HEK293 (cell line): ENCODE results near the gene EPN2.
A peak's percentile ranks its signal among the peaks of the same experiment; 100 is the strongest.

Source experiments
- CTCF ChIA-PET: fragments of 350-600 bp; formaldehyde crosslinking; extraction: SDS; loops from one replicate; lab custom pipeline; 2021; ENCODE audit warnings: antibody characterized with exemption; lab: Yijun Ruan, JAX
- POLR2A ChIA-PET: fragments of 300-600 bp; formaldehyde crosslinking; extraction: SDS; loops from one replicate; lab custom pipeline; 2020; ENCODE audit warnings: antibody characterized with exemption, inconsistent platforms; lab: Yijun Ruan, JAX
- H3K27ac ChIP-seq: fragments of 200-500 bp; sonication (Bioruptor generic); 2 replicates; pipeline ENCODE4 v1.5.1; 2014; ENCODE audit warnings: low read depth, low read length, control low read depth, inconsistent platforms; ENCODE audit errors: extremely low read depth
- H3K36me3 ChIP-seq, 2 experiments: fragments of 200-500 bp in 1 of 2; sonication (Bioruptor generic) in 1 of 2; 1 replicate in 1 of 2; 2 replicates in 1 of 2; pipeline ENCODE4 v1.5.1; 2014 to 2017; ENCODE audit warnings: inconsistent platforms in 2 of 2, low read length in 2 of 2; ENCODE audit not compliant: control insufficient read depth in 2 of 2, insufficient read depth in 1 of 2
- H3K4me1 ChIP-seq: fragments of 200-500 bp; sonication (Bioruptor generic); 2 replicates; pipeline ENCODE4 v1.5.1; 2014; ENCODE audit warnings: mild to moderate bottlenecking, low read length, inconsistent platforms; ENCODE audit not compliant: control insufficient read depth, insufficient read depth
- H3K4me3 ChIP-seq: 2 replicates; pipeline ENCODE4 v1.5.1; 2011; ENCODE audit warnings: low read depth, mild to moderate bottlenecking, control low read depth, low read length, moderate library complexity
- H3K9me3 ChIP-seq: fragments of 200-500 bp; sonication (Bioruptor generic); 2 replicates; pipeline ENCODE4 v1.5.1; 2014; ENCODE audit warnings: low read depth, low read length, inconsistent platforms; ENCODE audit not compliant: control insufficient read depth, insufficient read depth
- BCL11B ChIP-seq: fragments of 450-650 bp; formaldehyde crosslinking; IDR thresholded peaks from 2 replicates; pipeline ENCODE4 v1.5.1; 2016; ENCODE audit warnings: low read depth, missing biosample characterization, missing genetic modification characterization
- GLI4 ChIP-seq: fragments of 450-650 bp; formaldehyde crosslinking; IDR thresholded peaks from 2 replicates; pipeline ENCODE4 v1.5.1; 2016; ENCODE audit warnings: missing biosample characterization, missing genetic modification characterization
- KLF16 ChIP-seq: fragments of 450-650 bp; formaldehyde crosslinking; IDR thresholded peaks from 2 replicates; pipeline ENCODE4 v1.5.1; 2017; ENCODE audit warnings: missing biosample characterization, missing genetic modification characterization
- MZF1 ChIP-seq: fragments of 450-650 bp; formaldehyde crosslinking; IDR thresholded peaks from 2 replicates; pipeline ENCODE4 v1.5.1; 2017; ENCODE audit warnings: missing biosample characterization, missing genetic modification characterization, borderline replicate concordance
- PRDM1 ChIP-seq: fragments of 450-650 bp; formaldehyde crosslinking; IDR thresholded peaks from 2 replicates; pipeline ENCODE4; 2016; ENCODE audit warnings: missing biosample characterization, missing genetic modification characterization
- SCRT2 ChIP-seq: fragments of 450-650 bp; formaldehyde crosslinking; IDR thresholded peaks from 2 replicates; pipeline ENCODE4 v1.5.1; 2016; ENCODE audit warnings: missing biosample characterization, missing genetic modification characterization
- ZBTB11 ChIP-seq: fragments of 450-650 bp; formaldehyde crosslinking; conservative IDR thresholded peaks from 2 replicates; pipeline ENCODE4 v1.5.1; 2016; ENCODE audit warnings: low read depth, missing biosample characterization, missing genetic modification characterization
- ZBTB21 ChIP-seq: fragments of 450-650 bp; formaldehyde crosslinking; IDR thresholded peaks from 2 replicates; pipeline ENCODE4 v1.5.1; 2017; ENCODE audit warnings: missing biosample characterization, missing genetic modification characterization
- ZFP3 ChIP-seq: fragments of 450-650 bp; formaldehyde crosslinking; IDR thresholded peaks from 2 replicates; pipeline ENCODE4 v1.5.1; 2016; ENCODE audit warnings: low read depth, missing biosample characterization, missing genetic modification characterization
- ZNF112 ChIP-seq: fragments of 450-650 bp; formaldehyde crosslinking; IDR thresholded peaks from 2 replicates; pipeline ENCODE4 v1.5.0; 2017; ENCODE audit warnings: missing biosample characterization, missing genetic modification characterization
- ZNF146 ChIP-seq: fragments of 450-650 bp; formaldehyde crosslinking; IDR thresholded peaks from 2 replicates; pipeline ENCODE4 v1.5.1; 2016; ENCODE audit warnings: missing biosample characterization, missing genetic modification characterization
- ZNF175 ChIP-seq: fragments of 450-650 bp; formaldehyde crosslinking; IDR thresholded peaks from 2 replicates; pipeline ENCODE4 v1.5.1; 2016; ENCODE audit warnings: missing biosample characterization, missing genetic modification characterization
- ZNF23 ChIP-seq: fragments of 450-650 bp; formaldehyde crosslinking; IDR thresholded peaks from 2 replicates; pipeline ENCODE4 v1.5.1; 2016; ENCODE audit warnings: missing biosample characterization, missing genetic modification characterization, borderline replicate concordance
- ZNF266 ChIP-seq: fragments of 450-650 bp; formaldehyde crosslinking; IDR thresholded peaks from 2 replicates; pipeline ENCODE4 v1.5.1; 2016; ENCODE audit warnings: missing biosample characterization, missing genetic modification characterization, low read depth
- ZNF274 ChIP-seq, 2 experiments: fragments of 200-500 bp in 1 of 2; fragments of 450-650 bp in 1 of 2; sonication (Bioruptor generic) in 1 of 2; formaldehyde crosslinking in 1 of 2; IDR thresholded peaks; 2 replicates each; pipeline versions ENCODE4 v1.5.1 to v1.6.1; 2014 to 2016; ENCODE audit warnings: borderline replicate concordance in 1 of 2, inconsistent platforms in 1 of 2, low read length in 1 of 2, missing biosample characterization in 1 of 2, missing genetic modification characterization in 1 of 2
- ZNF37A ChIP-seq: fragments of 450-650 bp; IDR thresholded peaks from 2 replicates; pipeline ENCODE4 v1.5.1; 2018; ENCODE audit warnings: missing biosample characterization, missing genetic modification characterization
- ZNF398 ChIP-seq: fragments of 450-650 bp; formaldehyde crosslinking; IDR thresholded peaks from 2 replicates; pipeline ENCODE4 v1.5.1; 2017; ENCODE audit warnings: missing biosample characterization, missing genetic modification characterization
- ZNF473 ChIP-seq: fragments of 450-650 bp; formaldehyde crosslinking; IDR thresholded peaks from 2 replicates; pipeline ENCODE4 v1.5.1; 2017; ENCODE audit warnings: missing biosample characterization, missing genetic modification characterization
- ZNF521 ChIP-seq: fragments of 450-650 bp; formaldehyde crosslinking; IDR thresholded peaks from 2 replicates; pipeline ENCODE4 v1.5.1; 2017; ENCODE audit warnings: missing biosample characterization, mild to moderate bottlenecking, missing genetic modification characterization
- ZNF558 ChIP-seq: fragments of 450-650 bp; formaldehyde crosslinking; IDR thresholded peaks from 2 replicates; pipeline ENCODE4 v1.5.1; 2016; ENCODE audit warnings: missing biosample characterization, missing genetic modification characterization
- ZNF560 ChIP-seq: fragments of 450-650 bp; formaldehyde crosslinking; IDR thresholded peaks from 2 replicates; pipeline ENCODE4 v1.5.1; 2017; ENCODE audit warnings: missing biosample characterization, missing genetic modification characterization, borderline replicate concordance
- ZNF561 ChIP-seq: fragments of 450-650 bp; IDR thresholded peaks from 2 replicates; pipeline ENCODE4 v1.5.1; 2018; ENCODE audit warnings: missing biosample characterization, missing genetic modification characterization, borderline replicate concordance
- ZNF600 ChIP-seq: fragments of 450-650 bp; formaldehyde crosslinking; IDR thresholded peaks from 2 replicates; pipeline ENCODE4 v1.5.1; 2016; ENCODE audit warnings: missing biosample characterization, missing genetic modification characterization
- ZNF677 ChIP-seq: fragments of 450-650 bp; IDR thresholded peaks from 2 replicates; pipeline ENCODE4 v1.5.0; 2018; ENCODE audit warnings: missing biosample characterization, mild to moderate bottlenecking, missing genetic modification characterization, moderate library complexity
- ZNF777 ChIP-seq: fragments of 450-650 bp; formaldehyde crosslinking; IDR thresholded peaks from 2 replicates; pipeline ENCODE4 v1.5.1; 2017; ENCODE audit warnings: missing biosample characterization, missing genetic modification characterization, borderline replicate concordance
- ZSCAN4 ChIP-seq: fragments of 450-650 bp; formaldehyde crosslinking; IDR thresholded peaks from 2 replicates; pipeline ENCODE4 v1.5.1; 2017; ENCODE audit warnings: missing biosample characterization, missing genetic modification characterization

The EPN2 gene

GRCh38 chr17:19365833-19366636 lies 128.9 kb downstream of the EPN2 start:
- H3K4me1 ChIP-seq = peaks cover 5% of the 10 kb centered on the region
- H3K9me3 ChIP-seq = no peaks in the 10 kb centered on the region
- ChIA-PET CTCF (interaction anchor here (0.6 to 5.6 kb wide), 8 partner anchors 12 to 397 kb away, joined by 3 to 156 read pairs (median 4); partner anchors contain the start of gene MAPK7), POLR2A (interaction anchor here (0.6 to 0.9 kb wide), 2 partner anchors 83 to 141 kb away, joined by 3 read pairs; no protein-coding TSS in a partner anchor)
- TF ChIP-seq ZSCAN4 (tag by site-specific recombination) = no peak
- no peak for TF ChIP-seq ZNF677 (tag by site-specific recombination)
- TF ChIP-seq ZNF175 (tag by site-specific recombination) = no peak
- TF ChIP-seq ZNF274 (IDR thresholded peaks at IDR 0.05; ENCODE audit: low read length) = no peak
- TF ChIP-seq ZNF274 (tag by site-specific recombination; IDR thresholded peaks at IDR 0.05; ENCODE audit: borderline replicate concordance) = no peak
- TF ChIP-seq ZNF398 (tag by site-specific recombination) = no peak
- no peak for TF ChIP-seq PRDM1 (tag by site-specific recombination)
- peak; percentile 86 for TF ChIP-seq ZFP3
- no peak for TF ChIP-seq ZNF146 (tag by site-specific recombination)
- TF ChIP-seq ZNF521 = no peak
- H3K36me3 ChIP-seq = no peaks in the 10 kb centered on the region
- H3K27ac ChIP-seq = no peak overlapping the region
- H3K4me3 ChIP-seq = no peak overlapping the region

- TF ChIP-seq ZNF561 (no peak), ZNF23 (tag by site-specific recombination) (no peak), KLF16 (no peak), SCRT2 (no peak), ZNF37A (tag by site-specific recombination) (no peak), ZNF560 (tag by site-specific recombination) (no peak), ZNF558 (tag by site-specific recombination) (no peak), ZNF112 (no peak), BCL11B (tag by site-specific recombination) (no peak), ZNF600 (tag by site-specific recombination) (no peak), ZBTB11 (tag by site-specific recombination) (no peak), ZNF777 (no peak), GLI4 (tag by site-specific recombination) (no peak), ZBTB21 (tag by site-specific recombination) (no peak), MZF1 (no peak), ZNF473 (tag by site-specific recombination) (no peak), ZNF266 (tag by site-specific recombination) (no peak)
- Histone ChIP-seq H3K4me3 (no peak overlapping the region), H3K4me1 (peaks cover 4% of the 10 kb centered on the region), H3K9me3 (no peaks in the 10 kb centered on the region), H3K36me3 (no peaks in the 10 kb centered on the region), H3K27ac (no peak overlapping the region)
- CTCF ChIA-PET = interaction anchor here (0.6 to 5.6 kb wide), 4 partner anchors 11 to 951 kb away, joined by 3 to 156 read pairs (median 6); partner anchors contain the start of gene MAPK7
- POLR2A ChIA-PET = no interaction called here
Observed at GRCh38 chr17:19366637-19366972, 129.4 kb downstream of the EPN2 start.
